ENCODE data around the gene OR4E1. TPM values are rescaled to one million over a fixed set of nuclear protein-coding genes. Genes with fewer than 3 reads are reported as not detected.

Gene OR4E1, protein sequence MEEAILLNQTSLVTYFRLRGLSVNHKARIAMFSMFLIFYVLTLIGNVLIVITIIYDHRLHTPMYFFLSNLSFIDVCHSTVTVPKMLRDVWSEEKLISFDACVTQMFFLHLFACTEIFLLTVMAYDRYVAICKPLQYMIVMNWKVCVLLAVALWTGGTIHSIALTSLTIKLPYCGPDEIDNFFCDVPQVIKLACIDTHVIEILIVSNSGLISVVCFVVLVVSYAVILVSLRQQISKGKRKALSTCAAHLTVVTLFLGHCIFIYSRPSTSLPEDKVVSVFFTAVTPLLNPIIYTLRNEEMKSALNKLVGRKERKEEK
- not detected for polyA plus RNA-seq (2013, experiment 1 of 2)
- not detected for polyA plus RNA-seq (2013, experiment 2 of 2)

DNA sequence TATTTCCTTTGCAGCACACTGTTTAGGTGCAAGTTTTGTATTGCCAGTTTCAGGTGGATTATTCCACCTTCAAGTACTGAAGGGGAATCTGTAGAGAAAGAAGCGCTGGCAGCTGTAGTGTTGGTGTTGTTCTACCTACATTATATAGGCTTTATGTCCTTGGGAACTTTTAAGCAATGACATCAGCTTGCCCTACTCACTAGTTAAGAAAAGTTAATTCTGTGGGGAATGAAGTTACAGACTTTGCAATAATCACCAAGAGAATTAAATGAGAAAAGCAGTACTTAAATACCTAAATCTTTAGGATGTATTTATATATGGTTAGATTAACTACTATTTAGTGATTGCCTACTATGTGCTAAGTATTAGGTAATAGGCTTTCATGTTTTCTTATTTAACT lies at the start of gene OR4E1:
Gene OR4E1 (minus strand): TSS at position 101 of the 400 bp plus-strand sequence. CDS start 2,883 bp downstream, outside the sequence.
- no peaks in the 10 kb centered on the region for H3K9me3 ChIP-seq (ENCODE audit: control insufficient read depth, low read length)
- no CpG with 5 or more reads among the region's 1 CpG for WGBS, 2 experiments (ENCODE audit: insufficient coverage in 2 of 2)
- H3K27ac ChIP-seq (ENCODE audit: low read depth, low read length, severe bottlenecking): no peak within 1 kb of the TSS
- no peaks in the 10 kb centered on the region for H3K4me1 ChIP-seq (ENCODE audit: control insufficient read depth, insufficient read depth, low read length, poor library complexity, severe bottlenecking)
- no peaks in the 10 kb centered on the region for H3K36me3 ChIP-seq (ENCODE audit: control insufficient read depth, insufficient read depth, low read length)
- no peak within 1 kb of the TSS for H3K4me3 ChIP-seq (ENCODE audit: extremely low read depth, insufficient read depth, low read length, poor library complexity, severe bottlenecking)

DNA sequence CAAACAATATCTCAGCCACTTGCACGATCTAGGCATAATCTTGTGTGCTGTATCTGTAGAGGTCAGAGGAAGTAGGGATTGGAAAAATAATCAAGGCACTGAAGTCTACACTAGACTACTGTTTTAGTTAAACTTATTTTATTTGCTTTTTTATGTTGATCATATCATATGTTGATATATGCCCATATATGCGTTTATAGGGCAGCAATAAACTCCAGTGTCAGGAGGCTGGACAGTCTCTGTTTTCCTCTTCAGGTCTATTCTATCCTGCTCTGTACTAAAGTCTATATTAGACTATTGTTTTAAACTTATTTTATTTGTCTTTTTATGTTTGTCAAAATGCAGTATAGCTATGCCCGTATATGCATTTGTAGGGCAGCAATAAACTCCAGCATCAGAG lies 47.9 kb upstream of the OR4E1 start:
- WGBS, 2 experiments (ENCODE audit: insufficient coverage in 2 of 2): 80% methylated on average over 1 of the region's 3 CpGs; no CpG with 5 or more reads in 1 of the 2 experiments
- Histone ChIP-seq H3K27ac (ENCODE audit: low read depth, low read length, severe bottlenecking) (no peak overlapping the region), H3K4me3 (ENCODE audit: extremely low read depth, insufficient read depth, low read length, poor library complexity, severe bottlenecking) (no peak overlapping the region), H3K4me1 (ENCODE audit: control insufficient read depth, insufficient read depth, low read length, poor library complexity, severe bottlenecking) (no peaks in the 10 kb centered on the region), H3K36me3 (ENCODE audit: control insufficient read depth, insufficient read depth, low read length) (no peaks in the 10 kb centered on the region), H3K9me3 (ENCODE audit: control insufficient read depth, low read length) (no peaks in the 10 kb centered on the region)

DNA sequence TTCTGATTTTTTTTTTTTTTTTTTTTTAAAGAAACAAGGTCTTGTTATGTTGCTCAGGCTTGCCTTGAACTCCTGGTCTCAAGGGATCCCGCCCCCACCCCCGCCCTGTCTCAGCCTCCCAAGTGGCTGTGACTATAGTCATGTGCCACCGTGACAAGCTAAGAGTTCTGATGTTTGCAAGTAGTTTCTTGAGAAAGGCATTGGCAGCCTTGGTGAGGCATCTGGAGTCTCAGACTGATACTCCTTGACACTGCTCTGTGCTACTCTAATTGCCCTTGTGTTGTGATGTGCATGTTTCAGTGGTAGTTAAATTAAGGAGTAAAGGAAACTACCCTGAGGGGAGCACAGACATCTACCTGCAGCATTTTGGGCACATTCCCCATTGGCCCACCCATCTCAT lies 46.2 kb upstream of the OR4E1 start:
- H3K4me1 ChIP-seq (ENCODE audit: control insufficient read depth, insufficient read depth, low read length, poor library complexity, severe bottlenecking): no peaks in the 10 kb centered on the region

DNA sequence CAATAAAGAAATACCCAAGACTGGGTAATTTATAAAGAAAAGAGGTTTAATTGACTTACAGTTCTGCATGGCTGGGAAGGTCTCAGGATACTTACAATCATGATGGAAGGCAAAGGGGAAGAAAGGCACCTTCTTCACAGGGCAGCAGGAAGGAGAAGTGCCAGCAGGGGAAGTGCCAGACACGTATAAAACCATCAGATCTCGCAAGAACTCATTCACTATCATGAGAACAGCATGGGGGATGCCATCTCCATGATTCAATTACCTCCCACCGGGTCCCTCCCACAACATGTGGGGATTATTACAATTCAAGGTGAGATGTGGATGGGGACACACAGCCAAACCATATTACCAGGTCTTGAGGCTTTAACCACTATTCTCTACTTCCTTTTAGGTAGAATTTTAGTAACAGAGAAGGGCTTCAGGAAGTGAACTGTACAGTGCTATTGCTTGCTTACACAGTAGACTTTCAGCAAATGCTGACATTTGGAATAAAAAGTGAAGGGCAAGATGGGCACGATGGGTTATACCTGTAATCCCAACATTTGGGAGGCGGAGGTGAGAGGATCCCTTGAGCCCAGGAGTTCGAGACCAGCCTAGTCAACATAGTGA lies 40.8 kb upstream of the OR4E1 start:
- no peak overlapping the region for H3K27ac ChIP-seq (ENCODE audit: low read depth, low read length, severe bottlenecking)
- H3K4me1 ChIP-seq (ENCODE audit: control insufficient read depth, insufficient read depth, low read length, poor library complexity, severe bottlenecking): no peaks in the 10 kb centered on the region
- no peak overlapping the region for H3K4me3 ChIP-seq (ENCODE audit: extremely low read depth, insufficient read depth, low read length, poor library complexity, severe bottlenecking)
- no peaks in the 10 kb centered on the region for H3K36me3 ChIP-seq (ENCODE audit: control insufficient read depth, insufficient read depth, low read length)
- WGBS, 2 experiments (ENCODE audit: insufficient coverage in 2 of 2): 69 to 87% methylated on average over 3 of the region's 6 CpGs
- no peaks in the 10 kb centered on the region for H3K9me3 ChIP-seq (ENCODE audit: control insufficient read depth, low read length)

More for the DNA sequence above, 46.2 kb upstream of the OR4E1 start:
- Histone ChIP-seq H3K36me3 (ENCODE audit: control insufficient read depth, insufficient read depth, low read length) (no peaks in the 10 kb centered on the region), H3K9me3 (ENCODE audit: control insufficient read depth, low read length) (no peaks in the 10 kb centered on the region), H3K4me3 (ENCODE audit: extremely low read depth, insufficient read depth, low read length, poor library complexity, severe bottlenecking) (no peak overlapping the region), H3K27ac (ENCODE audit: low read depth, low read length, severe bottlenecking) (no peak overlapping the region)
- 67 to 75% methylated on average over 1 to 3 of the region's 3 CpGs for WGBS, 2 experiments (ENCODE audit: insufficient coverage in 2 of 2)

DNA sequence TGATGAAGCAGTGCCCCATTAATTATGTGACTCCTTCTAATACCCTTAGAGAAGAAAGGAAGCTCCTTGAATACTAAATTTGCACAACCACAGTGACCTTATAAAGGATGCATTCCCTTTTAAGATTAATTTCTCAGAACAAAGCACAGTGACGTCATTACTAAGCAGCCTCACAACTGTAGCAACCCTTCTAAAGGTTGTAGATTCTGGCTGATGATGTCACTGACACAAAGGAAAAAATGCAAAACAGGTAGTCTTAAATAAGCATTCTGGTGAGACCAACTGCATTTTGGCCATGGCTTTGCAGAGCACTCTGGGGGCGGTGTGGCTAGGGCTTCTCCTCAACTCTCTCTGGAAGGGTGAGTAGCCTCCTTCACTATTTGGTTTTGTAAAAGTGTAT lies 38.4 kb upstream of the OR4E1 start:
- Histone ChIP-seq H3K9me3 (ENCODE audit: control insufficient read depth, low read length) (no peaks in the 10 kb centered on the region), H3K27ac (ENCODE audit: low read depth, low read length, severe bottlenecking) (no peak overlapping the region), H3K36me3 (ENCODE audit: control insufficient read depth, insufficient read depth, low read length) (no peaks in the 10 kb centered on the region), H3K4me1 (ENCODE audit: control insufficient read depth, insufficient read depth, low read length, poor library complexity, severe bottlenecking) (no peaks in the 10 kb centered on the region), H3K4me3 (ENCODE audit: extremely low read depth, insufficient read depth, low read length, poor library complexity, severe bottlenecking) (no peak overlapping the region)
- 73 to 80% methylated on average over 1 to 2 of the region's 2 CpGs for WGBS, 2 experiments (ENCODE audit: insufficient coverage in 2 of 2)

DNA sequence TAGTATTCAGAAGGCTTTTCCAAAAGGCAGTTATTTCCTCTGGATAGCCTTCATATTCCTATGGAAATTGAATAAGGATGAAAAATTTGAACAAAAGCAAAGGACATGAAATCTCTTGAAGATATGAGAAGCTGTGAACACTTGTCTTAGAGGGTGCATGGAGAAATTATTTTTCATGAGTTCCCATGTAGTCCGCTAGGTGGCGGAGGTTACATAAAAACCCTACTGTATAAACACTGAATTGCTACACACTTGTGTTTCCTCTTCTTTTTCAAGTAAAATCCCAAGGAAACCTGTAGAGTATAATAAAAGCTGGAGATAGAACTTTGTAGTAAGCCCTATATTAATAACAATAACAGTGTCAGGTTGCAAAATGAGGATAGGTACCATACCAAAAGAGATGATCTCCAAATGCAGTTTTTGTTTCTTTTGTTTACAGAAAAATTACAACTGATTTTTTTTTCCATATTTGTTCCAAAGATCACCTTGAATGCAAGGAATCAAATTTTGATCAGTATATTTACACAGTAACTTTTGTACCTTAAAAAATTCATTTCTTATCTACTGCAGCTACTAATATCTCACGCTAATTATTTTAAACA lies 37.8 kb upstream of the OR4E1 start:
- H3K4me3 ChIP-seq (ENCODE audit: extremely low read depth, insufficient read depth, low read length, poor library complexity, severe bottlenecking): no peak overlapping the region
- no peaks in the 10 kb centered on the region for H3K4me1 ChIP-seq (ENCODE audit: control insufficient read depth, insufficient read depth, low read length, poor library complexity, severe bottlenecking)
- H3K36me3 ChIP-seq (ENCODE audit: control insufficient read depth, insufficient read depth, low read length): no peaks in the 10 kb centered on the region
- WGBS, 2 experiments (ENCODE audit: insufficient coverage in 2 of 2): no CpG with 5 or more reads among the region's 3 CpGs
- H3K27ac ChIP-seq (ENCODE audit: low read depth, low read length, severe bottlenecking): no peak overlapping the region
- H3K9me3 ChIP-seq (ENCODE audit: control insufficient read depth, low read length): no peaks in the 10 kb centered on the region

DNA sequence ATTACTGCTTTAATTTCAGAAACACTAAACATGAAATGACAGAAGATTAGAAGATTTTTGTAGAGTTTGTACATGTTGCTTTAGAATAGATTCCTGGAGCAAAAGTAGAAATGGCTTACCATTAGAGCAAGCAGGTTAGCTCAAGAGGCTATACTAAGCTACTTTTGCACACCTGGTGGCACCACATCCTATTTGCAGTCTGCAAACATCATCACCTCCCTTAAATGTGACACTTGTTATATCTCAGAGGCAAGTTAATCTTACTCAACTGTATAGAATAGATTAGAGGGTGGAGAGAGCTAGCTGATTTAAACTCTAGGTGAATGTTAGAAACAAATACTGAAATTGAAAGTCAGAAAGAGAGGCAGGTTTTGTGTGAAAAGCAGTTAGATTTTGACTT lies 30.7 kb upstream of the OR4E1 start:
- H3K36me3 ChIP-seq (ENCODE audit: control insufficient read depth, insufficient read depth, low read length): no peaks in the 10 kb centered on the region
- no peak overlapping the region for H3K27ac ChIP-seq (ENCODE audit: low read depth, low read length, severe bottlenecking)

DNA sequence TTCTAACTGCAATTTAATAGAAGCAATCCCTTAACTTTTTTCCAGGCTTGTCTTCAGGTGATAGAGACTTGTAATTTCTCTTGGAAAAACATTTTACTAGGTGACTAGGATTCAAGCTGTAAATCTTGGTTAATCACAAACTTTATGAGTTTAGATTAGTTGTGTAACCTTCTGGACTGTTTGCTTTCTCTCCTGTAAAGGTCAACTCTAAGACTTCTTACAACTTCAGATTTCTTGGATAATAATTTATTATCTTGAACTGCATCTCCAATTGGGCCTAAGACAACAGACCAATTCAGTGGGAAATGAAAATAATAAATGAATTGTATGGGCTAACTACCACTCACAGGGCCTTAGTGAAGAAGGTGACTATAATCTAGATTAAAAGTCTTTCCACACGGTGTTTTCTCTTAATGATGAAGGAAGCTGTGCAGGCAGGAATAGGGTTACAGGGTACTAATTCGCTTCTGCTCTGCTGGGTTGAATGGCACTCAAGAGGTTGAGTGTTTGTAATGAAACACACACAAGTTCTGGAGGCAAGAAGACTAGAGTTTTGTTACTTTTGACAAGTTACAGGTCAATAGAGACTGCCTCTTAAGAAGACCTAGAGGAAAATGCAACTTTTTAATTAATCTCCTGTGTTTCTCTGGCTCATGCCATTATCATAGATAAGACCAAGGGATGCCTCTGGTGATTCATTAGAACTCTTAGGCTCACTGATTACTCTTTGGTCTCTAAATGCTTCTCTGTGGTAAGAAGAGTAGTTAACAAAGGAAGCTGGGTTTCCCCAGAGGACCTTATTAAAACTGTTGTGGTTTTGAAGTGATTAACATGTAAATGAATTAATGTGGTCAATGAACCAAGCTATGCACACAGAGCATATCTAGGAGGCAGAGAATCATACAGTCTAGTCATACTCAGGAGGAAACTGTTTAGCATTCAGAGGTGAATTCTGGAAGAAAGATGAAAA lies 30.0 kb upstream of the OR4E1 start:
- Histone ChIP-seq H3K27ac (ENCODE audit: low read depth, low read length, severe bottlenecking) (no peak overlapping the region), H3K9me3 (ENCODE audit: control insufficient read depth, low read length) (no peaks in the 10 kb centered on the region)
- WGBS, 2 experiments (ENCODE audit: insufficient coverage in 2 of 2): 79 to 95% methylated on average over 2 of the region's 2 CpGs

More for the DNA sequence above, 30.7 kb upstream of the OR4E1 start:
- Histone ChIP-seq H3K9me3 (ENCODE audit: control insufficient read depth, low read length) (no peaks in the 10 kb centered on the region), H3K4me1 (ENCODE audit: control insufficient read depth, insufficient read depth, low read length, poor library complexity, severe bottlenecking) (peaks cover 6% of the 10 kb centered on the region), H3K4me3 (ENCODE audit: extremely low read depth, insufficient read depth, low read length, poor library complexity, severe bottlenecking) (no peak overlapping the region)

DNA sequence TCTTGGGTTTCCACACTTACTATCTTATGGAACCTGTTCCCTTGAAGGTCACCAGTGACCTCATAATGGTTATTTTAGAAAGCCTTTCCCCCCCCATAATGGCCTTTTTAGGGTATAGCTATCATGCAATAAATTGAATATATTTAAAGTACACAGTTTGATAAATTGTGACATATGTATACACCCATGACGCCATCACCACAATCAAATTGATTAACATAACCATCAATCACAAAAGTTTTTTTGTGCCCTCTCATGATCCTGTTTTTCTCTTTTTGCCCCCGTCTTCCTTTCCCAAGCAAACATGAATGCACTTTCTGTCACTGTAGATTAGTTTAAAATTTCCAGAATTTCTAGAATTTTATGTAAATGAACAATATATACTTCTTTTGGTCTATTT lies 28.7 kb upstream of the OR4E1 start:
- H3K36me3 ChIP-seq (ENCODE audit: control insufficient read depth, insufficient read depth, low read length): no peaks in the 10 kb centered on the region
- no CpG with 5 or more reads among the region's 2 CpGs for WGBS, 2 experiments (ENCODE audit: insufficient coverage in 2 of 2)
- H3K4me3 ChIP-seq (ENCODE audit: extremely low read depth, insufficient read depth, low read length, poor library complexity, severe bottlenecking): no peak overlapping the region
- H3K27ac ChIP-seq (ENCODE audit: low read depth, low read length, severe bottlenecking): no peak overlapping the region
- peaks cover 6% of the 10 kb centered on the region for H3K4me1 ChIP-seq (ENCODE audit: control insufficient read depth, insufficient read depth, low read length, poor library complexity, severe bottlenecking)
- H3K9me3 ChIP-seq (ENCODE audit: control insufficient read depth, low read length): no peaks in the 10 kb centered on the region

More for the DNA sequence above, 30.0 kb upstream of the OR4E1 start:
- peaks cover 6% of the 10 kb centered on the region for H3K4me1 ChIP-seq (ENCODE audit: control insufficient read depth, insufficient read depth, low read length, poor library complexity, severe bottlenecking)
- H3K4me3 ChIP-seq (ENCODE audit: extremely low read depth, insufficient read depth, low read length, poor library complexity, severe bottlenecking): no peak overlapping the region
- H3K36me3 ChIP-seq (ENCODE audit: control insufficient read depth, insufficient read depth, low read length): no peaks in the 10 kb centered on the region

DNA sequence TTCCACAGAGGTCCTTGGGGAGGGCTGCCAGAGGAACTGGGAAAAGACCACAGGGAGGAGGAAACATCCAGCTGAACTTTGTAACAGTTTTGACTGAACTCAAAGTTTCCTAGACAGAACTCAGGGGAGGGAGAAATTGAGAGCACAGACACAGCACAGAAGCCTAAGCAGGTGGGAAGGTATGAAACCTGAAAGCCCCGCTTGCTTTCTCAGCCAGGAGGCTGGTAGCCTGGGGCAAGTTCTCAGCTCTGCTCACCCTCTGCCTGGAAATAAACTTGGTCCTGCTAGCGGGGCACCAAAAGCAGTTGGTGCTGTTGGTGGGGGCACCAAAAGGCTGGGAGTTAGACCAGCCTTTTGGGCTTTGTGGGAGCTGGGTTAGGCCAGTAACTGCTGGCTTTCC lies 25.9 kb upstream of the OR4E1 start:
- WGBS, 2 experiments (ENCODE audit: insufficient coverage in 2 of 2): 89 to 100% methylated on average over 1 to 2 of the region's 2 CpGs

More for the DNA sequence above, 25.9 kb upstream of the OR4E1 start:
- Histone ChIP-seq H3K27ac (ENCODE audit: low read depth, low read length, severe bottlenecking) (no peak overlapping the region), H3K4me1 (ENCODE audit: control insufficient read depth, insufficient read depth, low read length, poor library complexity, severe bottlenecking) (peaks cover 6% of the 10 kb centered on the region), H3K36me3 (ENCODE audit: control insufficient read depth, insufficient read depth, low read length) (no peaks in the 10 kb centered on the region), H3K9me3 (ENCODE audit: control insufficient read depth, low read length) (no peaks in the 10 kb centered on the region), H3K4me3 (ENCODE audit: extremely low read depth, insufficient read depth, low read length, poor library complexity, severe bottlenecking) (no peak overlapping the region)

Measured in mesodermal cell (in vitro differentiated cells).